Keratinocyte (primary cell): ENCODE results near the gene SLF2. TPM values are rescaled to one million over a fixed set of nuclear protein-coding genes. Genes with fewer than 3 reads are reported as not detected.

Source experiments
- DNase-seq: peaks from one replicate; pipeline ENCODE4 v3.0.0-alpha.2; 2011; ENCODE audit warnings: low read depth, missing footprints, low spot score
- FAIRE-seq: peaks from 2 replicates; lab custom pipeline; 2011; peaks lifted over from hg19 to GRCh38; lab: Jason Lieb, UNC
- H2AFZ ChIP-seq: 2 replicates; pipeline ENCODE4 v1.6.0; 2012; ENCODE audit warnings: low read length, control low read depth, inconsistent platforms; ENCODE audit not compliant: control insufficient read depth
- H3K27ac ChIP-seq: 2 replicates; pipeline ENCODE4 v1.5.1; 2011; ENCODE audit warnings: low read length; ENCODE audit not compliant: control insufficient read depth, insufficient read depth
- H3K27me3 ChIP-seq: 3 replicates; pipeline ENCODE4 v1.6.0; 2011; ENCODE audit warnings: low read length; ENCODE audit not compliant: control insufficient read depth, insufficient read depth; ENCODE audit errors: extremely low read depth
- H3K36me3 ChIP-seq, 2 experiments: 2 replicates in 1 of 2; 3 replicates in 1 of 2; pipeline ENCODE4 v1.5.1; 2011; ENCODE audit warnings: low read length in 2 of 2, mild to moderate bottlenecking in 1 of 2; ENCODE audit not compliant: control insufficient read depth in 2 of 2, insufficient read depth in 2 of 2; ENCODE audit errors: extremely low read depth in 1 of 2
- H3K4me1 ChIP-seq: 3 replicates; pipeline ENCODE4 v1.5.1; 2011; ENCODE audit warnings: low read length; ENCODE audit not compliant: control insufficient read depth, insufficient read depth; ENCODE audit errors: extremely low read depth
- H3K4me2 ChIP-seq: 3 replicates; pipeline ENCODE4 v1.6.0; 2011; ENCODE audit warnings: low read depth, low read length; ENCODE audit not compliant: control insufficient read depth, insufficient read depth; ENCODE audit errors: extremely low read depth
- H3K4me3 ChIP-seq, 3 experiments: fragments of 200-600 bp in 1 of 3; sonication (generic) in 1 of 3; 2 replicates in 2 of 3; 3 replicates in 1 of 3; pipeline ENCODE4 v1.5.1; 2011 to 2016; ENCODE audit warnings: low read length in 3 of 3, mild to moderate bottlenecking in 3 of 3, control low read depth in 2 of 3, inconsistent platforms in 1 of 3, low read depth in 1 of 3, mixed read lengths in 1 of 3, mixed run types in 1 of 3, moderate library complexity in 1 of 3; ENCODE audit not compliant: control insufficient read depth in 2 of 3, insufficient read depth in 2 of 3; ENCODE audit errors: extremely low read depth in 1 of 3
- H3K79me2 ChIP-seq: 2 replicates; pipeline ENCODE4 v1.6.0; 2012; ENCODE audit warnings: low read length; ENCODE audit not compliant: control insufficient read depth, insufficient read depth
- H3K9ac ChIP-seq: 3 replicates; pipeline ENCODE4 v1.6.0; 2011; ENCODE audit warnings: low read length; ENCODE audit not compliant: control insufficient read depth, insufficient read depth; ENCODE audit errors: extremely low read depth
- H3K9me1 ChIP-seq: 3 replicates; pipeline ENCODE4 v1.6.0; 2011; ENCODE audit warnings: low read length; ENCODE audit not compliant: control insufficient read depth, insufficient read depth; ENCODE audit errors: extremely low read depth
- H3K9me3 ChIP-seq: 2 replicates; pipeline ENCODE4 v1.5.1; 2012; ENCODE audit warnings: low read depth, low read length; ENCODE audit not compliant: control insufficient read depth
- H4K20me1 ChIP-seq: 3 replicates; pipeline ENCODE4 v1.6.0; 2011; ENCODE audit warnings: low read length; ENCODE audit not compliant: control insufficient read depth, insufficient read depth; ENCODE audit errors: extremely low read depth
- CTCF ChIP-seq, 3 experiments: IDR thresholded peaks in 1 of 3; conservative IDR thresholded peaks in 1 of 3; optimal IDR thresholded peaks in 1 of 3; 2 replicates in 2 of 3; 3 replicates in 1 of 3; pipeline versions ENCODE3 to v1.5.1; 2011; ENCODE audit warnings: low read length in 3 of 3, mild to moderate bottlenecking in 3 of 3, moderate library complexity in 2 of 3, control low read depth in 1 of 3, inconsistent platforms in 1 of 3; ENCODE audit not compliant: insufficient read depth in 2 of 3; ENCODE audit errors: extremely low read depth in 1 of 3
- EZH2 ChIP-seq: IDR thresholded peaks from one replicate; pipeline ENCODE4 v1.6.1; 2012; ENCODE audit warnings: inconsistent platforms, mild to moderate bottlenecking, low read length, moderate library complexity
- dilution Hi-C: fragments of 300-500 bp; cut with MboI; formaldehyde crosslinking; loops from one replicate; pipeline ENCODE4 v1.7.0; 2020; ENCODE audit warnings: low sequenced_read_pairs; ENCODE audit not compliant: extremely low pct_ligation_motif_present
- polyA plus RNA-seq, 5 experiments: library from polyadenylated mRNA; depleted of rRNA in 3 of 5; stranded (reverse) in 3 of 5; stranded (forward) in 1 of 5; unstranded in 1 of 5; fragments of >200 nt; gene quantifications; 1 replicate in 1 of 5; 2 replicates in 3 of 5; 3 replicates in 1 of 5; pipeline versions ENCODE4 v1.2.1 to v1.2.3, GENCODE V29; 2011 to 2012; ENCODE audit warnings: missing spikeins in 2 of 5, low read depth in 1 of 5, low replicate concordance in 1 of 5

SLF2 gene
- polyA plus RNA-seq, 1 donor (not counting 4 experiments of a cell fraction or from before 2014, with no cell fraction given) = 7.1 TPM

GRCh38 chr10:100923580-100923979, 10.8 kb downstream of the SLF2 start:
- no peaks in the 10 kb centered on the region for H3K9me3 ChIP-seq
- H3K4me3 ChIP-seq = no peak overlapping the region
- no peak overlapping the region for H3K27ac ChIP-seq
- H3K9me1 ChIP-seq = no peaks in the 10 kb centered on the region
- no peaks in the 10 kb centered on the region for H3K79me2 ChIP-seq
- no peaks in the 10 kb centered on the region for H4K20me1 ChIP-seq
- dilution Hi-C loops = no loop called here
- no peak for FAIRE-seq
- no peak for DNase-seq
- no peak overlapping the region for H2AFZ ChIP-seq
- no peak overlapping the region for H3K9ac ChIP-seq
- no peaks in the 10 kb centered on the region for H3K27me3 ChIP-seq
- no peak overlapping the region for H3K4me2 ChIP-seq
- no peaks in the 10 kb centered on the region for H3K4me1 ChIP-seq
- TF ChIP-seq EZH2 (no peak), CTCF (optimal IDR thresholded peaks at IDR 0.05 in 1 of 3, IDR thresholded peaks at IDR 0.05 in 1 of 3, conservative IDR thresholded peaks at IDR 0.05 in 1 of 3; ENCODE audit: extremely low read depth in 1 of 3, insufficient read depth in 2 of 3, low read length in 3 of 3) (no peak)
- peaks cover 11 to 20% of the 10 kb centered on the region in 2 experiments for H3K36me3 ChIP-seq

GRCh38 chr10:100927266-100927665, 14.5 kb downstream of the SLF2 start:
- Histone ChIP-seq H3K9ac (no peak overlapping the region), H3K27me3 (no peaks in the 10 kb centered on the region), H3K4me1 (no peaks in the 10 kb centered on the region), H3K4me3 (no peak overlapping the region), H3K27ac (no peak overlapping the region), H3K4me2 (no peak overlapping the region), H4K20me1 (no peaks in the 10 kb centered on the region), H3K9me1 (no peaks in the 10 kb centered on the region), H3K36me3 (peaks cover 14 to 24% of the 10 kb centered on the region in 2 experiments), H3K79me2 (no peaks in the 10 kb centered on the region), H3K9me3 (no peaks in the 10 kb centered on the region), H2AFZ (no peak overlapping the region)
- TF ChIP-seq CTCF (optimal IDR thresholded peaks at IDR 0.05 in 1 of 3, IDR thresholded peaks at IDR 0.05 in 1 of 3, conservative IDR thresholded peaks at IDR 0.05 in 1 of 3; ENCODE audit: extremely low read depth in 1 of 3, insufficient read depth in 2 of 3, low read length in 3 of 3) (no peak), EZH2 (no peak)
- dilution Hi-C loops = no loop called here
- FAIRE-seq = no peak
- no peak for DNase-seq
